ENCODE results near the gene ZZZ3. TPM values are rescaled to one million over a fixed set of nuclear protein-coding genes. Genes with fewer than 3 reads are reported as not detected.

Gene ZZZ3
- total and polyA plus RNA-seq, 10 of the 15 experiments (the other 5 are each of a cell fraction or from before 2014, with no cell fraction given), result 10.5 to 44.1 (median 29.5) TPM

DNA sequence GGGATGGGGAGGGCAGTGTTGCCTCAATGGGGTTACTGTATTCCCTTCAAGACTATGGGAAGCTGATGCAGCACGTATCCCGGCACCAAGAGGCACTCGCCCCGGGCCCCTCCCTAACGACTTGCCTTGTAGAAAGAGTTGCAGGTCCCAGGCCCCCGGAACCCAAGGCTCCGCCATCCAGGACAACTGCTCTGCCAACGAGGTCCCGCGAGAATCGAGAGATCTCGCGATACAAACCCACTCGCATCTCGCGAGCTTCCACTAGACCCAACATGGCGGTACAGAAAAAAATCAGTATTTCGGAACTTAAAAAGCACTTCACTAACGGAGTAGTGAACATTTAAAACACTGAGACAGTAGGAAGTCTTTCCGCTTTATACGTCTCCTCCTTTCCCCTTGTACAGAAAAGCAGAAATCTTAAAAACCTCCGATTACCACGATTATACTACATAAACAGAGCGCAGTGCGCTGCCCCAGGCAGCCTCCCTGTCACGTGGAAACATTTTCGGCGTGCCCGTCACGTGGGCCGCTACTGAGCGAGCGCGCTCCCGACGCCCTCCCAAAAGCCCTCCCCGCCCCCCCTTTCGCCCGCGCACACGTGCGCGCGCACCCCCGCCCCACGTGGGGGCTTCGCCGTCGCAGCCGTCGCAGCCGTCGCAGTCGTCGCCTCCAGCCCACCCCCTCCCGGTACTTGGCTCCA lies at the start of gene ZZZ3 (continued):
- TF ChIP-seq, protein P1, sequence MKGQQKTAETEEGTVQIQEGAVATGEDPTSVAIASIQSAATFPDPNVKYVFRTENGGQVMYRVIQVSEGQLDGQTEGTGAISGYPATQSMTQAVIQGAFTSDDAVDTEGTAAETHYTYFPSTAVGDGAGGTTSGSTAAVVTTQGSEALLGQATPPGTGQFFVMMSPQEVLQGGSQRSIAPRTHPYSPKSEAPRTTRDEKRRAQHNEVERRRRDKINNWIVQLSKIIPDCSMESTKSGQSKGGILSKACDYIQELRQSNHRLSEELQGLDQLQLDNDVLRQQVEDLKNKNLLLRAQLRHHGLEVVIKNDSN (IDR thresholded peaks at IDR 0.05; ENCODE audit: borderline replicate concordance, extremely low read length, insufficient read depth, low read depth, low read length), result peak; percentile 92
- TF ChIP-seq, protein P2, sequence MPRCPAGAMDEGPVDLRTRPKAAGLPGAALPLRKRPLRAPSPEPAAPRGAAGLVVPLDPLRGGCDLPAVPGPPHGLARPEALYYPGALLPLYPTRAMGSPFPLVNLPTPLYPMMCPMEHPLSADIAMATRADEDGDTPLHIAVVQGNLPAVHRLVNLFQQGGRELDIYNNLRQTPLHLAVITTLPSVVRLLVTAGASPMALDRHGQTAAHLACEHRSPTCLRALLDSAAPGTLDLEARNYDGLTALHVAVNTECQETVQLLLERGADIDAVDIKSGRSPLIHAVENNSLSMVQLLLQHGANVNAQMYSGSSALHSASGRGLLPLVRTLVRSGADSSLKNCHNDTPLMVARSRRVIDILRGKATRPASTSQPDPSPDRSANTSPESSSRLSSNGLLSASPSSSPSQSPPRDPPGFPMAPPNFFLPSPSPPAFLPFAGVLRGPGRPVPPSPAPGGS (IDR thresholded peaks at IDR 0.05; ENCODE audit: borderline replicate concordance, insufficient read depth, low read depth, low read length, poor library complexity, severe bottlenecking), result no peak
- TF ChIP-seq GATAD2B (conservative IDR thresholded peaks at IDR 0.05; ENCODE audit: low read depth) (no peak), HDAC2 (IDR thresholded peaks at IDR 0.05) (no peak), ZNF24 (IDR thresholded peaks at IDR 0.05) (no peak), EGR1 (IDR thresholded peaks at IDR 0.05; ENCODE audit: borderline replicate concordance in 1 of 2, low read depth in 2 of 2, low read length in 2 of 2) (peak; percentile 12 to 16; a peak in 1 of 3 replicates), SUZ12 (IDR thresholded peaks at IDR 0.05; ENCODE audit: unreplicated experiment) (no peak), SMC3 (IDR thresholded peaks at IDR 0.05; ENCODE audit: borderline replicate concordance, low read length) (no peak), ZNF384 (IDR thresholded peaks at IDR 0.05; ENCODE audit: borderline replicate concordance, low read depth, low read length) (peak; percentile 73), CHD4 (IDR thresholded peaks at IDR 0.05) (no peak), IKZF1 (conservative IDR thresholded peaks at IDR 0.05) (peak; percentile 68), NFYA (IDR thresholded peaks at IDR 0.05; ENCODE audit: borderline replicate concordance, low read depth, low read length) (no peak), SMAD5 (IDR thresholded peaks at IDR 0.05; ENCODE audit: low read depth) (peak; percentile 47; the same call in 1 of the 2 replicates), IRF4 (IDR thresholded peaks at IDR 0.05; ENCODE audit: low read depth, low read length) (peak; percentile 17; the same call in 1 of the 2 replicates), NR2C1 (IDR thresholded peaks at IDR 0.05) (peak; percentile 46; the same call in 1 of the 2 replicates), FOS (IDR thresholded peaks at IDR 0.05; ENCODE audit: borderline replicate concordance, extremely low read depth, insufficient read length) (peak; percentile 31), TARDBP (IDR thresholded peaks at IDR 0.05; ENCODE audit: borderline replicate concordance) (0 out of 2 replicates have a peak, but pooled peaks have one; percentile 13), MEF2B (IDR thresholded peaks at IDR 0.05; ENCODE audit: partially characterized antibody, poor library complexity, severe bottlenecking) (peak; percentile 46), CBFB (IDR thresholded peaks at IDR 0.05; ENCODE audit: low read depth) (peak; percentile 99)
- TF ChIP-seq, protein P3, sequence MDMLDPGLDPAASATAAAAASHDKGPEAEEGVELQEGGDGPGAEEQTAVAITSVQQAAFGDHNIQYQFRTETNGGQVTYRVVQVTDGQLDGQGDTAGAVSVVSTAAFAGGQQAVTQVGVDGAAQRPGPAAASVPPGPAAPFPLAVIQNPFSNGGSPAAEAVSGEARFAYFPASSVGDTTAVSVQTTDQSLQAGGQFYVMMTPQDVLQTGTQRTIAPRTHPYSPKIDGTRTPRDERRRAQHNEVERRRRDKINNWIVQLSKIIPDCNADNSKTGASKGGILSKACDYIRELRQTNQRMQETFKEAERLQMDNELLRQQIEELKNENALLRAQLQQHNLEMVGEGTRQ (IDR thresholded peaks at IDR 0.05; ENCODE audit: borderline replicate concordance, low read depth, low read length), result peak; percentile 97
- TF ChIP-seq, protein P4, sequence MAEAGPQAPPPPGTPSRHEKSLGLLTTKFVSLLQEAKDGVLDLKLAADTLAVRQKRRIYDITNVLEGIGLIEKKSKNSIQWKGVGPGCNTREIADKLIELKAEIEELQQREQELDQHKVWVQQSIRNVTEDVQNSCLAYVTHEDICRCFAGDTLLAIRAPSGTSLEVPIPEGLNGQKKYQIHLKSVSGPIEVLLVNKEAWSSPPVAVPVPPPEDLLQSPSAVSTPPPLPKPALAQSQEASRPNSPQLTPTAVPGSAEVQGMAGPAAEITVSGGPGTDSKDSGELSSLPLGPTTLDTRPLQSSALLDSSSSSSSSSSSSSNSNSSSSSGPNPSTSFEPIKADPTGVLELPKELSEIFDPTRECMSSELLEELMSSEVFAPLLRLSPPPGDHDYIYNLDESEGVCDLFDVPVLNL (IDR thresholded peaks at IDR 0.05; ENCODE audit: low read depth, low read length), result no peak
- TF ChIP-seq, protein P5, sequence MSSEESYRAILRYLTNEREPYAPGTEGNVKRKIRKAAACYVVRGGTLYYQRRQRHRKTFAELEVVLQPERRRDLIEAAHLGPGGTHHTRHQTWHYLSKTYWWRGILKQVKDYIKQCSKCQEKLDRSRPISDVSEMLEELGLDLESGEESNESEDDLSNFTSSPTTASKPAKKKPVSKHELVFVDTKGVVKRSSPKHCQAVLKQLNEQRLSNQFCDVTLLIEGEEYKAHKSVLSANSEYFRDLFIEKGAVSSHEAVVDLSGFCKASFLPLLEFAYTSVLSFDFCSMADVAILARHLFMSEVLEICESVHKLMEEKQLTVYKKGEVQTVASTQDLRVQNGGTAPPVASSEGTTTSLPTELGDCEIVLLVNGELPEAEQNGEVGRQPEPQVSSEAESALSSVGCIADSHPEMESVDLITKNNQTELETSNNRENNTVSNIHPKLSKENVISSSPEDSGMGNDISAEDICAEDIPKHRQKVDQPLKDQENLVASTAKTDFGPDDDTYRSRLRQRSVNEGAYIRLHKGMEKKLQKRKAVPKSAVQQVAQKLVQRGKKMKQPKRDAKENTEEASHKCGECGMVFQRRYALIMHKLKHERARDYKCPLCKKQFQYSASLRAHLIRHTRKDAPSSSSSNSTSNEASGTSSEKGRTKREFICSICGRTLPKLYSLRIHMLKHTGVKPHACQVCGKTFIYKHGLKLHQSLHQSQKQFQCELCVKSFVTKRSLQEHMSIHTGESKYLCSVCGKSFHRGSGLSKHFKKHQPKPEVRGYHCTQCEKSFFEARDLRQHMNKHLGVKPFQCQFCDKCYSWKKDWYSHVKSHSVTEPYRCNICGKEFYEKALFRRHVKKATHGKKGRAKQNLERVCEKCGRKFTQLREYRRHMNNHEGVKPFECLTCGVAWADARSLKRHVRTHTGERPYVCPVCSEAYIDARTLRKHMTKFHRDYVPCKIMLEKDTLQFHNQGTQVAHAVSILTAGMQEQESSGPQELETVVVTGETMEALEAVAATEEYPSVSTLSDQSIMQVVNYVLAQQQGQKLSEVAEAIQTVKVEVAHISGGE (CRISPR knock-in tag; IDR thresholded peaks at IDR 0.05), result no peak

Measured in GM12878 (cell line).